ENCODE data around the gene NSL1. TPM values are rescaled to one million over a fixed set of nuclear protein-coding genes. Genes with fewer than 3 reads are reported as not detected.

NSL1 gene
- total and polyA plus RNA-seq, 8 donors = 10.2 to 170 (median 28.7) TPM

GRCh38 chr1:212792396-212792908, 875 bp upstream of the NSL1 start:
- Histone ChIP-seq H3K9me3 (no peaks in the 10 kb centered on the region), H3K36me3 (peaks cover 10 to 24% (median 13%) of the 10 kb centered on the region in 4 donors), H3K4me3 (peak overlapping the region; percentile 82 to 97 (median 92)), H3K27ac (peak overlapping the region; percentile 94 to 97 (median 95)), H3K4me1 (peaks cover 12 to 64% (median 34%) of the 10 kb centered on the region in 4 donors), H3K27me3 (no peaks in the 10 kb centered on the region)
- 15 to 32% (median 19%) methylated on average over 10 to 16 of the region's 16 CpGs for WGBS, 5 donors
- peak in 1 of 2 donors; percentile 12 for DNase-seq
- intact Hi-C loops (cut with DNase I; ENCODE audit: low total_unique reads) = no loop called here
- TF ChIP-seq EP300 (IDR thresholded peaks at IDR 0.05) = no peak

- peak overlapping the region; percentile 94 to 97 (median 95) for H3K27ac ChIP-seq
- H3K9me3 ChIP-seq = no peaks in the 10 kb centered on the region
- no peak for TF ChIP-seq EP300 (IDR thresholded peaks at IDR 0.05)
- TF ChIP-seq POLR2A (IDR thresholded peaks at IDR 0.05) = no peak
- TF ChIP-seq POLR2AphosphoS5 (IDR thresholded peaks at IDR 0.05) = no peak
- TF ChIP-seq, protein P1, sequence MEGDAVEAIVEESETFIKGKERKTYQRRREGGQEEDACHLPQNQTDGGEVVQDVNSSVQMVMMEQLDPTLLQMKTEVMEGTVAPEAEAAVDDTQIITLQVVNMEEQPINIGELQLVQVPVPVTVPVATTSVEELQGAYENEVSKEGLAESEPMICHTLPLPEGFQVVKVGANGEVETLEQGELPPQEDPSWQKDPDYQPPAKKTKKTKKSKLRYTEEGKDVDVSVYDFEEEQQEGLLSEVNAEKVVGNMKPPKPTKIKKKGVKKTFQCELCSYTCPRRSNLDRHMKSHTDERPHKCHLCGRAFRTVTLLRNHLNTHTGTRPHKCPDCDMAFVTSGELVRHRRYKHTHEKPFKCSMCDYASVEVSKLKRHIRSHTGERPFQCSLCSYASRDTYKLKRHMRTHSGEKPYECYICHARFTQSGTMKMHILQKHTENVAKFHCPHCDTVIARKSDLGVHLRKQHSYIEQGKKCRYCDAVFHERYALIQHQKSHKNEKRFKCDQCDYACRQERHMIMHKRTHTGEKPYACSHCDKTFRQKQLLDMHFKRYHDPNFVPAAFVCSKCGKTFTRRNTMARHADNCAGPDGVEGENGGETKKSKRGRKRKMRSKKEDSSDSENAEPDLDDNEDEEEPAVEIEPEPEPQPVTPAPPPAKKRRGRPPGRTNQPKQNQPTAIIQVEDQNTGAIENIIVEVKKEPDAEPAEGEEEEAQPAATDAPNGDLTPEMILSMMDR (IDR thresholded peaks at IDR 0.05) = no peak
- DNase-seq = no peak
- no peaks in the 10 kb centered on the region for H3K27me3 ChIP-seq
- peak overlapping the region; percentile 82 to 97 (median 92) for H3K4me3 ChIP-seq
- intact Hi-C loops (cut with DNase I; ENCODE audit: low total_unique reads) = no loop called here
- H3K36me3 ChIP-seq = peaks cover 0 to 24% (median 9%) of the 10 kb centered on the region in 4 donors
- 0 to 1% (median 0%) methylated on average over 17 to 22 of the region's 22 CpGs for WGBS, 5 donors
- H3K4me1 ChIP-seq = peaks cover 12 to 64% (median 34%) of the 10 kb centered on the region in 4 donors
These were observed 309 bp downstream of the NSL1 start for GRCh38 chr1:212791261-212791675.

DNA sequence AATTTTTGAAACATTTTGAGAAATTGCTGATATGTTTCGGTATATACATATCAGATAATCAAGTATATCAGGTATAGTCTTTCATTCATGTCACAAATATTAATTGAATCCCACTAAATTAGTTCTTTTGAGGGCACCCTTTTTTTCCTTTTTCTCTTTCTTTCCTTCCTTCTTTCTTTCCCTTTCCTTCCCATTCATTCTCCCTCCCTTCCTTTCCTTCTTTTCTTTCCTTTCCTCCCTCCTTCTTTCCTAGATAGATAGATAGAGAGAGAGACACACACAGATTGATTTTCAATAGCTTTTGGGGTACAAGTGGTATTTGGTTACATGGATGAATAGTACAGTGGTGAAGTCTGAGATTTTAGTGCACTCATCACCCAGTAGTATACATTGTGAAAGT, 5.7 kb downstream of the NSL1 start:
- Histone ChIP-seq H3K27ac (no peak overlapping the region), H3K9me3 (no peaks in the 10 kb centered on the region), H3K27me3 (no peaks in the 10 kb centered on the region), H3K4me3 (no peak overlapping the region), H3K36me3 (peaks cover 11 to 67% (median 58%) of the 10 kb centered on the region in 4 donors), H3K4me1 (peaks cover 10 to 31% (median 22%) of the 10 kb centered on the region in 4 donors)
- no peak for TF ChIP-seq POLR2AphosphoS5 (IDR thresholded peaks at IDR 0.05)
- no peak for TF ChIP-seq POLR2A (IDR thresholded peaks at IDR 0.05)
- no peak for DNase-seq
- 95 to 100% (median 98%) methylated on average over 1 of the region's 1 CpG for WGBS, 5 donors
- intact Hi-C loops (cut with DNase I; ENCODE audit: low total_unique reads) = no loop called here

DNA sequence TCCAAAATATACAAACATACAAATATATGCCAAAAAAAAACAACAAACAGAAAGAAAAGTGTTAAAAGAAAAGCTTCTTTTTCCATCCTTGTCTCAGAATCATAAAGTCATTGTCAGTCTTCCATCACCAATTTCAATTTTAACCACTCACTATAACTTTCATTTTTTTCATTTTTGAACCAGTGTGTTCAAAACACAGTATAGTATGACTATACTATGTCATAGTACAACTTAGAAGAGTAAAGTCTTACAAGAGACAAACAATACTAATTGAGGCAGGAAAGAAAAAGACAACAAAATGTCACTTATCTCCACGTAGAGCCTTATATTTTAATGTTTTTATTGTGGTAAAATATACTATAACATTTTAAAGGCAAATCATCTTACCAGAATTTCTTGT, 7.6 kb downstream of the NSL1 start:
- H3K4me3 ChIP-seq = no peak overlapping the region
- H3K27me3 ChIP-seq = no peaks in the 10 kb centered on the region
- peaks cover 0 to 12% (median 3%) of the 10 kb centered on the region in 4 donors for H3K4me1 ChIP-seq
- peaks cover 11 to 71% (median 59%) of the 10 kb centered on the region in 4 donors for H3K36me3 ChIP-seq
- TF ChIP-seq, protein P1 (IDR thresholded peaks at IDR 0.05) = no peak
- TF ChIP-seq POLR2AphosphoS5 (IDR thresholded peaks at IDR 0.05) (no peak), EP300 (IDR thresholded peaks at IDR 0.05) (no peak), POLR2A (IDR thresholded peaks at IDR 0.05) (no peak)
- WGBS, 5 donors = 61 to 81% (median 73%) methylated on average over 1 of the region's 1 CpG
- intact Hi-C loops (cut with DNase I; ENCODE audit: low total_unique reads) = no loop called here
- no peak for DNase-seq
- H3K9me3 ChIP-seq = no peaks in the 10 kb centered on the region
- H3K27ac ChIP-seq = no peak overlapping the region

GRCh38 chr1:212782422-212783154, 9.0 kb downstream of the NSL1 start:
- peak in 1 of 2 donors; percentile 43 for DNase-seq
- intact Hi-C loops (cut with DNase I; ENCODE audit: low total_unique reads) = no loop called here
- 81 to 92% (median 90%) methylated on average over 3 of the region's 3 CpGs for WGBS, 5 donors

More at GRCh38 chr1:212782422-212783154, 9.0 kb downstream of the NSL1 start:
- Histone ChIP-seq H3K9me3 (no peaks in the 10 kb centered on the region), H3K4me3 (no peak overlapping the region), H3K36me3 (peaks cover 11 to 69% (median 59%) of the 10 kb centered on the region in 4 donors), H3K4me1 (no peaks in the 10 kb centered on the region), H3K27me3 (no peaks in the 10 kb centered on the region), H3K27ac (peak overlapping the region in 1 of 5 donors; percentile 40)
- TF ChIP-seq, protein P1 (IDR thresholded peaks at IDR 0.05) = peak in 5 of 7 experiments; percentile 37 to 59 (median 44)
- no peak for TF ChIP-seq EP300 (IDR thresholded peaks at IDR 0.05)

All from stomach (tissue), 9 donors.